Measurements from ENCODE around the gene DRD3. TPM values are rescaled to one million over a fixed set of nuclear protein-coding genes. Genes with fewer than 3 reads are reported as not detected.

Gene DRD3
- total RNA-seq, 1 experiment from 2014 or later, result not detected

DNA sequence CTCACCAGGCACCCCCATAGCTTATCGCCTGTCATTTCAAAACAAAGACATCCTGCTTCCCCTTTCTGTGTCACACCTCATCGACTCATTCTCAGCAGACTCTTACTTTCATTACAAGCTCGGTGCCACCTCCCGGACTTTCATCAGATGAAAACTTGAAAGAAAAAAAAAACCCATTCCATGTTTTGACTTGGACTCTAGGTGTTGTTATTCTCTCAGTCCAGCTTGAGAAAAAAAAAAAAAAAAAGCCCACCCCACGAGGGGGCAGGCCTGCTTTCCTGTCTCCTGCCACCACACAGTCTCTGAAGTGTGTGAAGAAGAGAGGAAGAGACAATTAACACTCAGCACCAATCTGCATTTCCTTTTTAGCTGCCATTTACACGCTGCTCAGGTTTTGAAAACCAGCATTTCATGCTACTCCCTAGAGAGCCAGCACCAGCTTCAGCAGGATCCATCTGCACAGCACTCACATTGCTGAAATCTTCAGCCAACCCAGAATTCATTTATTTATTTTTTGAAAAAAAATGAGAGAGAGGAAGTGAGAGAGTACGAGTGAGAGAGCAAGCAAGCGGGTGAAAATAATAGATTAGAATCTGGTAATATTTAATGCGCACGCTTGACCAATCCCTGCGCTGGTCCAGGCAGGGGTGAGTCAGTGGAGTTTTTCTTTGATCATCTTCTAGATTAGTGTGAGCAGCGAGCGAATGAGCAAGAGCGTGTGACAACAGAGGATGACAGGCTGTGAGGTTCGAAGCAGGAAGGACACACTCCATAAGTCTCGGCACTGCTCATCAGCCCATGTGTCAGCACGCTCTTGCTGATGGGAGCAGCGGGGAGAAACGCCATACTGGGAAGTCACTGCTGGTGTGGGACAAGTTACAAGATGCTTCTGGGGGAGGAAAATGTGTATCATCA, 35.0 kb upstream of the DRD3 start:
- TF ChIP-seq, protein P1, sequence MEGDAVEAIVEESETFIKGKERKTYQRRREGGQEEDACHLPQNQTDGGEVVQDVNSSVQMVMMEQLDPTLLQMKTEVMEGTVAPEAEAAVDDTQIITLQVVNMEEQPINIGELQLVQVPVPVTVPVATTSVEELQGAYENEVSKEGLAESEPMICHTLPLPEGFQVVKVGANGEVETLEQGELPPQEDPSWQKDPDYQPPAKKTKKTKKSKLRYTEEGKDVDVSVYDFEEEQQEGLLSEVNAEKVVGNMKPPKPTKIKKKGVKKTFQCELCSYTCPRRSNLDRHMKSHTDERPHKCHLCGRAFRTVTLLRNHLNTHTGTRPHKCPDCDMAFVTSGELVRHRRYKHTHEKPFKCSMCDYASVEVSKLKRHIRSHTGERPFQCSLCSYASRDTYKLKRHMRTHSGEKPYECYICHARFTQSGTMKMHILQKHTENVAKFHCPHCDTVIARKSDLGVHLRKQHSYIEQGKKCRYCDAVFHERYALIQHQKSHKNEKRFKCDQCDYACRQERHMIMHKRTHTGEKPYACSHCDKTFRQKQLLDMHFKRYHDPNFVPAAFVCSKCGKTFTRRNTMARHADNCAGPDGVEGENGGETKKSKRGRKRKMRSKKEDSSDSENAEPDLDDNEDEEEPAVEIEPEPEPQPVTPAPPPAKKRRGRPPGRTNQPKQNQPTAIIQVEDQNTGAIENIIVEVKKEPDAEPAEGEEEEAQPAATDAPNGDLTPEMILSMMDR (IDR thresholded peaks at IDR 0.05; ENCODE audit: unreplicated experiment), result no peak
- DNase-seq (ENCODE audit: unreplicated experiment), result no peak
- H3K4me3 Mint-ChIP-seq (ENCODE audit: unreplicated experiment), result no peak overlapping the region
- ChIA-PET CTCF (interaction anchor here (0.6 to 1.0 kb wide), 2 partner anchors 77 to 1829 kb away, joined by 3 to 4 read pairs; no protein-coding TSS in a partner anchor), POLR2A (no interaction called here)
- H3K27me3 Mint-ChIP-seq (ENCODE audit: insufficient read depth, unreplicated experiment), result no peaks in the 10 kb centered on the region
- no peaks in the 10 kb centered on the region for H3K9me3 Mint-ChIP-seq (ENCODE audit: unreplicated experiment)
- H3K36me3 Mint-ChIP-seq (ENCODE audit: insufficient read depth, unreplicated experiment), result no peaks in the 10 kb centered on the region
- intact Hi-C loops (cut with micrococcal nuclease), result no loop called here
- no peaks in the 10 kb centered on the region for H3K4me1 Mint-ChIP-seq (ENCODE audit: insufficient read depth, unreplicated experiment)
- no TSS peak for BruUV-seq (replicated peaks)
- H3K27ac Mint-ChIP-seq (ENCODE audit: low read depth, unreplicated experiment), result no peak overlapping the region

DNA sequence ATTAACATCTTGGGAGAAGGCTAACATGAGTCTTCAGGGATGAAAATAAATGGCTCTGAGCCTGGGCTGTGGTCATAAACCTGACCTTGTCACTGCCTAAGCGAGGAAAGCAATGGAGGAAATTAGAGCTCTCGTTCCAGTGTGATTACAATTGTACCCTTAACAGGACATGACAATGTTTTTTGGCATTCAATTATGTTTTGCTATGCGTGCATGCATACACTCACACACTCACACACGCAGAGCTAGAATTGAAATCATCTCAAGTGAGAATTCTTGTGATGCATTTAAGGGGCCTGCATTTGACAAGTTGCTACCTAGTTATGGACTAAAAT, 34.4 kb upstream of the DRD3 start:
- BruUV-seq (replicated peaks), result no TSS peak
- DNase-seq (ENCODE audit: unreplicated experiment), result no peak
- intact Hi-C loops (cut with micrococcal nuclease), result no loop called here
- H3K4me3 Mint-ChIP-seq (ENCODE audit: unreplicated experiment), result no peak overlapping the region
- no peaks in the 10 kb centered on the region for H3K4me1 Mint-ChIP-seq (ENCODE audit: insufficient read depth, unreplicated experiment)
- no peaks in the 10 kb centered on the region for H3K27me3 Mint-ChIP-seq (ENCODE audit: insufficient read depth, unreplicated experiment)
- H3K27ac Mint-ChIP-seq (ENCODE audit: low read depth, unreplicated experiment), result no peak overlapping the region
- ChIA-PET CTCF (interaction anchor here (0.6 kb wide), 1 partner anchor 1709 kb away, joined by 3 read pairs; no protein-coding TSS in a partner anchor), POLR2A (no interaction called here)
- H3K9me3 Mint-ChIP-seq (ENCODE audit: unreplicated experiment), result no peaks in the 10 kb centered on the region
- TF ChIP-seq, protein P1 (IDR thresholded peaks at IDR 0.05; ENCODE audit: unreplicated experiment), result no peak
- H3K36me3 Mint-ChIP-seq (ENCODE audit: insufficient read depth, unreplicated experiment), result no peaks in the 10 kb centered on the region

DNA sequence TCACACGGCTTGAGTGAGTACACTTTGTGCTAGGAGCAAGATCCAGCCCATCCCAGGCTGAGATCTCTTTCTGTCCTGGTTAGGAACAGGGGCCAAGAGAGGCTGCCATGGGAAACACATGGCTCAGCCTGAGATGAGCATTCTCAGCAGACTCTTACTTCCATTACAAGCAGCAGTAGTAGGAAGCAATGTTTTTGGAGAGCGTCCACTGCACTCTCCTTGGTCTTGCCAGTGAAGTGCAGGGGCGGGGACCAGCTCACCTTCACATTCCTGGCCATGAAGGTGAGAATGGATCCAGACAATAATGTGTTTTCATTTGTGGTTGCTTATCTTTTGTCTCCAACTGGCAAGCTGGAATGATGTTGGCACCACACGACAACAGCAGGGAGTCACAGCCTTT, 33.8 kb upstream of the DRD3 start:
- no peaks in the 10 kb centered on the region for H3K27me3 Mint-ChIP-seq (ENCODE audit: insufficient read depth, unreplicated experiment)
- no peak overlapping the region for H3K27ac Mint-ChIP-seq (ENCODE audit: low read depth, unreplicated experiment)
- intact Hi-C loops (cut with micrococcal nuclease), result no loop called here
- no peaks in the 10 kb centered on the region for H3K4me1 Mint-ChIP-seq (ENCODE audit: insufficient read depth, unreplicated experiment)
- CTCF ChIA-PET, result interaction anchor here (0.6 kb wide), 1 partner anchor 1710 kb away, joined by 3 read pairs; no protein-coding TSS in a partner anchor
- DNase-seq (ENCODE audit: unreplicated experiment), result no peak
- POLR2A ChIA-PET, result no interaction called here
- H3K9me3 Mint-ChIP-seq (ENCODE audit: unreplicated experiment), result no peaks in the 10 kb centered on the region
- no peaks in the 10 kb centered on the region for H3K36me3 Mint-ChIP-seq (ENCODE audit: insufficient read depth, unreplicated experiment)
- TF ChIP-seq, protein P1 (IDR thresholded peaks at IDR 0.05; ENCODE audit: unreplicated experiment), result no peak
- BruUV-seq (replicated peaks), result no TSS peak
- no peak overlapping the region for H3K4me3 Mint-ChIP-seq (ENCODE audit: unreplicated experiment)

DNA sequence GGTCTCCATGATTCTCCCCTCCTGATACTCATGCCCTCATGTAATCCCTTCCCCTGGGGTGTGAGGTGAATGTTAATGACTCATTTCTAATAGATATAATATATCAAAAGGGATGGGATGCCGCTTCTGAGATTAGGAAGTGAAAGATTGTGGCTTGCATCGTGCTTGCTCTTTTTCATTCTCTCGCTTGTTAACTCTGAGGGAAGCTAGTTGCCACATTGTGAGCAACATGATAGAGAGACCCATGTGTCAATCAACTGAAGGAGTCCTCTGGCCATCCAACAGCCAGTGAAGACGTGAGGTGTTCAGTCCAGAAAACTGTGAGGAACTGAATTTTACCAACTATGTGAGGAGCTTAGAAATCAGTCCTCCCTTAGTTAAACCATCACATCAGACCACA, 28.9 kb upstream of the DRD3 start:
- TF ChIP-seq, protein P1 (IDR thresholded peaks at IDR 0.05; ENCODE audit: unreplicated experiment), result no peak
- no TSS peak for BruUV-seq (replicated peaks)
- H3K4me1 Mint-ChIP-seq (ENCODE audit: insufficient read depth, unreplicated experiment), result no peaks in the 10 kb centered on the region
- no peak for DNase-seq (ENCODE audit: unreplicated experiment)
- H3K4me3 Mint-ChIP-seq (ENCODE audit: unreplicated experiment), result no peak overlapping the region
- H3K27me3 Mint-ChIP-seq (ENCODE audit: insufficient read depth, unreplicated experiment), result peaks cover 38% of the 10 kb centered on the region
- H3K27ac Mint-ChIP-seq (ENCODE audit: low read depth, unreplicated experiment), result no peak overlapping the region
- H3K9me3 Mint-ChIP-seq (ENCODE audit: unreplicated experiment), result no peaks in the 10 kb centered on the region
- ChIA-PET POLR2A (no interaction called here), CTCF (interaction anchor here (0.7 kb wide), 1 partner anchor 1306 kb away, joined by 3 read pairs; no protein-coding TSS in a partner anchor)
- intact Hi-C loops (cut with micrococcal nuclease), result no loop called here
- no peaks in the 10 kb centered on the region for H3K36me3 Mint-ChIP-seq (ENCODE audit: insufficient read depth, unreplicated experiment)
